ENCODE measurements around the gene OR2A5. TPM values are rescaled to one million over a fixed set of nuclear protein-coding genes. Genes with fewer than 3 reads are reported as not detected.

The OR2A5 gene
- total and polyA plus RNA-seq, 7 donors = not detected

Small RNA genes within 50 kb of the gene (small RNA-seq; reads per million reads assigned to genes)
- 0 reads per million in 3 donors for gene OR2A41P

Other genes with a start within 250 kb of the OR2A5 start
- 10 to 100 TPM; 40.8 to 56.8 (median 48.2) TPM for gene TCAF1, start 146.8 kb upstream of the OR2A5 start, total RNA-seq
- gene TCAF1, start 146.8 kb upstream of the OR2A5 start, polyA plus RNA-seq = 10 to 100 TPM; 12.3 to 18.0 (median 14.4) TPM
- not detected for gene OR2F2, start 113.7 kb upstream of the OR2A5 start, total RNA-seq
- gene OR2F2, start 113.7 kb upstream of the OR2A5 start, polyA plus RNA-seq = not detected
- not detected for gene OR2F1, start 94.1 kb upstream of the OR2A5 start, total RNA-seq
- not detected for gene OR2F1, start 94.1 kb upstream of the OR2A5 start, polyA plus RNA-seq
- not detected for gene OR6B1, start 48.6 kb upstream of the OR2A5 start, total RNA-seq
- not detected for gene OR6B1, start 48.6 kb upstream of the OR2A5 start, polyA plus RNA-seq
- gene OR2A25, start 20.9 kb downstream of the OR2A5 start, total RNA-seq = not detected
- not detected for gene OR2A25, start 20.9 kb downstream of the OR2A5 start, polyA plus RNA-seq
- gene OR2A12, start 37.3 kb downstream of the OR2A5 start, total RNA-seq = not detected
- gene OR2A12, start 37.3 kb downstream of the OR2A5 start, polyA plus RNA-seq = not detected
- gene OR2A2, start 60.6 kb downstream of the OR2A5 start, total RNA-seq = not detected
- gene OR2A2, start 60.6 kb downstream of the OR2A5 start, polyA plus RNA-seq = not detected
- not detected for gene OR2A14, start 74.2 kb downstream of the OR2A5 start, total RNA-seq
- not detected for gene OR2A14, start 74.2 kb downstream of the OR2A5 start, polyA plus RNA-seq
- 1 to 10 TPM in 3 of 4 donors, under 1 TPM in 1; 0.49 to 1.8 (median 1.6) TPM for gene CTAGE4, start 134.5 kb downstream of the OR2A5 start, total RNA-seq
- 1 to 10 TPM in 2 of 3 donors, under 1 TPM in 1; 0.90 to 3.0 (median 3.0) TPM for gene CTAGE4, start 134.5 kb downstream of the OR2A5 start, polyA plus RNA-seq
- 1 to 10 TPM in 3 of 4 donors, under 1 TPM in 1; 0.54 to 2.9 (median 2.2) TPM for gene ARHGEF35, start 146.9 kb downstream of the OR2A5 start, total RNA-seq
- 10 to 100 TPM; 34.7 to 60.6 (median 36.0) TPM for gene ARHGEF35, start 146.9 kb downstream of the OR2A5 start, polyA plus RNA-seq
- under 1 TPM in 2 of 4 donors, not detected in 2; 0.16 to 0.28 TPM for gene OR2A42, start 190.7 kb downstream of the OR2A5 start, total RNA-seq
- gene OR2A42, start 190.7 kb downstream of the OR2A5 start, polyA plus RNA-seq = under 1 TPM in 1 of 3 donors, not detected in 2; 0.06 TPM
- gene OR2A7, start 215.8 kb downstream of the OR2A5 start, total RNA-seq = 1 to 10 TPM in 2 of 4 donors, under 1 TPM in 2; 0.33 to 2.9 (median 1.1) TPM
- 1 to 10 TPM in 2 of 3 donors, under 1 TPM in 1; 0.60 to 8.6 (median 3.5) TPM for gene OR2A7, start 215.8 kb downstream of the OR2A5 start, polyA plus RNA-seq
- gene CTAGE8, start 220.3 kb downstream of the OR2A5 start, total RNA-seq = 1 to 10 TPM in 1 of 4 donors, under 1 TPM in 1, not detected in 2; 0.49 to 1.7 TPM
- gene CTAGE8, start 220.3 kb downstream of the OR2A5 start, polyA plus RNA-seq = 1 to 10 TPM in 2 of 3 donors, not detected in 1; 1.2 to 5.0 TPM